GM23338 (cell line): ENCODE results near the gene TMEM117. TPM values are rescaled to one million over a fixed set of nuclear protein-coding genes. Genes with fewer than 3 reads are reported as not detected.

Experiments used
- ATAC-seq: fragments of 200-7000 bp; cut with Tn5 transposase; 3 replicates; pipeline ENCODE4 v1.9.1; 2020
- DNase-seq: peaks from one replicate; pipeline ENCODE4 v3.0.0-alpha.2; 2015; ENCODE audit warnings: low spot score
- H2AFZ ChIP-seq: fragments of 200-600 bp; sonication (generic); 2 replicates; pipeline ENCODE4 v1.8.0; 2016; ENCODE audit warnings: antibody characterized with exemption, mild to moderate bottlenecking, moderate library complexity
- H3F3A ChIP-seq: fragments of 200-600 bp; sonication (generic); replicated peaks from 2 replicates; pipeline ENCODE4 v1.8.0; 2017; ENCODE audit warnings: antibody characterized with exemption, mixed run types, low read depth
- H3K27ac ChIP-seq: fragments of 200-600 bp; sonication (generic); 2 replicates; pipeline ENCODE4 v1.6.1; 2016; ENCODE audit warnings: low read depth
- H3K27me3 ChIP-seq: fragments of 200-600 bp; sonication (generic); 2 replicates; pipeline ENCODE4 v1.8.0; 2016; ENCODE audit warnings: mild to moderate bottlenecking, mixed run types, moderate library complexity; ENCODE audit not compliant: insufficient read depth
- H3K36me3 ChIP-seq: fragments of 200-600 bp; sonication (generic); 2 replicates; pipeline ENCODE4 v1.8.0; 2016; ENCODE audit warnings: mild to moderate bottlenecking; ENCODE audit not compliant: insufficient read depth
- H3K4me1 ChIP-seq: fragments of 200-600 bp; sonication (generic); 2 replicates; pipeline ENCODE4 v1.8.0; 2016; ENCODE audit warnings: mild to moderate bottlenecking, moderate library complexity; ENCODE audit not compliant: insufficient read depth
- H3K4me2 ChIP-seq: fragments of 200-600 bp; sonication (generic); 2 replicates; pipeline ENCODE4 v1.7.1; 2017; ENCODE audit warnings: mixed run types
- H3K4me3 ChIP-seq: fragments of 200-600 bp; sonication (generic); 2 replicates; pipeline ENCODE4 v1.6.1; 2016; ENCODE audit warnings: mixed run types
- H3K79me2 ChIP-seq: fragments of 200-600 bp; sonication (generic); replicated peaks from 2 replicates; pipeline ENCODE4 v1.8.0; 2017; ENCODE audit warnings: mild to moderate bottlenecking; ENCODE audit not compliant: insufficient read depth
- H3K9me2 ChIP-seq: fragments of 200-600 bp; sonication (generic); 2 replicates; pipeline ENCODE4 v1.8.0; 2017; ENCODE audit not compliant: insufficient read depth
- H4K20me1 ChIP-seq: fragments of 200-600 bp; sonication (generic); replicated peaks from 2 replicates; pipeline ENCODE4 v1.8.0; 2017; ENCODE audit warnings: mild to moderate bottlenecking; ENCODE audit not compliant: insufficient read depth
- H3K27ac Mint-ChIP-seq: 2 replicates; pipeline ENCODE4 v1.8.0; 2020; ENCODE audit warnings: inconsistent platforms, mild to moderate bottlenecking, moderate library complexity, mixed read lengths
- H3K27me3 Mint-ChIP-seq: 3 replicates; pipeline ENCODE4 v1.8.0; 2022; ENCODE audit warnings: low read depth, mild to moderate bottlenecking, moderate library complexity, mixed read lengths, inconsistent platforms; ENCODE audit not compliant: insufficient read depth, poor library complexity
- H3K36me3 Mint-ChIP-seq: 3 replicates; pipeline ENCODE4 v1.8.0; 2021; ENCODE audit warnings: low read depth, mild to moderate bottlenecking, inconsistent platforms, moderate library complexity, mixed read lengths
- H3K4me1 Mint-ChIP-seq: 3 replicates; pipeline ENCODE4 v1.8.0; 2020; ENCODE audit warnings: mild to moderate bottlenecking, inconsistent platforms, mixed read lengths
- H3K4me3 Mint-ChIP-seq: 3 replicates; pipeline ENCODE4 v1.8.0; 2021; ENCODE audit warnings: moderate library complexity, mild to moderate bottlenecking, inconsistent platforms, mixed read lengths
- H3K9me3 Mint-ChIP-seq: 3 replicates; pipeline ENCODE4 v1.8.0; 2020; ENCODE audit warnings: moderate library complexity, mild to moderate bottlenecking, inconsistent platforms, mixed read lengths
- ETS1 ChIP-seq: IDR thresholded peaks from 2 replicates; pipeline ENCODE4 v1.6.1; 2016; ENCODE audit warnings: antibody characterized with exemption
- EZH2 ChIP-seq: fragments of 200-600 bp; sonication (generic); IDR thresholded peaks from one replicate; pipeline ENCODE4 v1.8.0; 2017; ENCODE audit warnings: antibody characterized with exemption, mild to moderate bottlenecking, low read depth; ENCODE audit not compliant: unreplicated experiment
- EZH2phosphoT487 ChIP-seq: fragments of 200-600 bp; sonication (generic); IDR thresholded peaks from one replicate; pipeline ENCODE4 v1.8.1; 2018; ENCODE audit warnings: antibody characterized with exemption; ENCODE audit not compliant: unreplicated experiment
- JUNB ChIP-seq: IDR thresholded peaks from one replicate; pipeline ENCODE4 v1.6.1; 2016; ENCODE audit warnings: antibody characterized with exemption; ENCODE audit not compliant: unreplicated experiment
- NANOG ChIP-seq: IDR thresholded peaks from 2 replicates; pipeline ENCODE4 v1.6.1; 2016; ENCODE audit warnings: antibody characterized with exemption, borderline replicate concordance
- POLR2AphosphoS5 ChIP-seq: IDR thresholded peaks from 2 replicates; pipeline ENCODE4 v1.6.1; 2016; ENCODE audit warnings: antibody characterized with exemption, low read depth
- REST ChIP-seq: IDR thresholded peaks from one replicate; pipeline ENCODE4 v1.6.1; 2018; ENCODE audit warnings: antibody characterized with exemption; ENCODE audit not compliant: unreplicated experiment
- STAT1 ChIP-seq: IDR thresholded peaks from one replicate; pipeline ENCODE4 v1.6.1; 2016; ENCODE audit warnings: antibody characterized with exemption; ENCODE audit not compliant: unreplicated experiment
- ZNF331 ChIP-seq: fragments of 250-450 bp; sonication (Bioruptor Pico); IDR thresholded peaks from 2 replicates; pipeline ENCODE4 v1.5.0; 2020; ENCODE audit warnings: low read depth, mild to moderate bottlenecking, moderate library complexity
- polyA plus RNA-seq: library from polyadenylated mRNA; unstranded; fragments of >200 nt; fragmentation: Nextera tagmentation; extraction: Ambion mirVana; gene quantifications from 2 replicates; pipeline ENCODE4 v1.2.1, GENCODE V29; 2016
- total RNA-seq: library from RNA; depleted of rRNA; stranded (reverse); fragments of >200 nt; shearing (Covaris generic); gene quantifications from 2 replicates; pipeline ENCODE4 v1.2.3, GENCODE V29; 2014
- TF ChIP-seq, protein P1 (sequence below): fragments of 250-450 bp; sonication (Bioruptor Pico); IDR thresholded peaks from 2 replicates; pipeline ENCODE4 v1.5.0; 2020; ENCODE audit warnings: mild to moderate bottlenecking, moderate library complexity

TMEM117 gene
- total and polyA plus RNA-seq, 2 experiments from 2014 or later, result 0.94 to 1.6 TPM

GRCh38 chr12:43978556-43978955 is 142.7 kb downstream of the TMEM117 start:
- DNase-seq, result no peak
- no peak overlapping the region for H3K27ac ChIP-seq
- H3K4me3 ChIP-seq, result no peak overlapping the region
- 0 out of 2 replicates have a peak, but pooled peaks cover 4% of the 10 kb centered on the region for H3F3A ChIP-seq
- Mint-ChIP-seq H3K9me3 (peaks cover 60% of the 10 kb centered on the region), H3K4me3 (no peak overlapping the region), H3K27ac (no peak overlapping the region), H3K27me3 (no peaks in the 10 kb centered on the region), H3K36me3 (peaks cover 54% of the 10 kb centered on the region), H3K4me1 (peaks cover 3% of the 10 kb centered on the region; the same call in 1 of the 3 replicates)
- no peaks in the 10 kb centered on the region; the same call in 1 of the 2 replicates for H3K9me2 ChIP-seq
- no peaks in the 10 kb centered on the region; the same call in 1 of the 2 replicates for H3K4me1 ChIP-seq
- H3K79me2 ChIP-seq, result no peaks in the 10 kb centered on the region
- H3K4me2 ChIP-seq, result no peak overlapping the region
- no peak overlapping the region for H2AFZ ChIP-seq
- ATAC-seq, result no peak
- no peaks in the 10 kb centered on the region for H3K27me3 ChIP-seq
- H4K20me1 ChIP-seq, result no peaks in the 10 kb centered on the region
- H3K36me3 ChIP-seq, result peaks cover 20% of the 10 kb centered on the region
- TF ChIP-seq ETS1, result no peak
- no peak for TF ChIP-seq EZH2
- TF ChIP-seq NANOG, result no peak
- TF ChIP-seq POLR2AphosphoS5, result no peak
- TF ChIP-seq JUNB, result no peak
- no peak for TF ChIP-seq STAT1
- no peak for TF ChIP-seq REST
- TF ChIP-seq ZNF331 (CRISPR knock-in tag), result no peak
- TF ChIP-seq, protein P1, sequence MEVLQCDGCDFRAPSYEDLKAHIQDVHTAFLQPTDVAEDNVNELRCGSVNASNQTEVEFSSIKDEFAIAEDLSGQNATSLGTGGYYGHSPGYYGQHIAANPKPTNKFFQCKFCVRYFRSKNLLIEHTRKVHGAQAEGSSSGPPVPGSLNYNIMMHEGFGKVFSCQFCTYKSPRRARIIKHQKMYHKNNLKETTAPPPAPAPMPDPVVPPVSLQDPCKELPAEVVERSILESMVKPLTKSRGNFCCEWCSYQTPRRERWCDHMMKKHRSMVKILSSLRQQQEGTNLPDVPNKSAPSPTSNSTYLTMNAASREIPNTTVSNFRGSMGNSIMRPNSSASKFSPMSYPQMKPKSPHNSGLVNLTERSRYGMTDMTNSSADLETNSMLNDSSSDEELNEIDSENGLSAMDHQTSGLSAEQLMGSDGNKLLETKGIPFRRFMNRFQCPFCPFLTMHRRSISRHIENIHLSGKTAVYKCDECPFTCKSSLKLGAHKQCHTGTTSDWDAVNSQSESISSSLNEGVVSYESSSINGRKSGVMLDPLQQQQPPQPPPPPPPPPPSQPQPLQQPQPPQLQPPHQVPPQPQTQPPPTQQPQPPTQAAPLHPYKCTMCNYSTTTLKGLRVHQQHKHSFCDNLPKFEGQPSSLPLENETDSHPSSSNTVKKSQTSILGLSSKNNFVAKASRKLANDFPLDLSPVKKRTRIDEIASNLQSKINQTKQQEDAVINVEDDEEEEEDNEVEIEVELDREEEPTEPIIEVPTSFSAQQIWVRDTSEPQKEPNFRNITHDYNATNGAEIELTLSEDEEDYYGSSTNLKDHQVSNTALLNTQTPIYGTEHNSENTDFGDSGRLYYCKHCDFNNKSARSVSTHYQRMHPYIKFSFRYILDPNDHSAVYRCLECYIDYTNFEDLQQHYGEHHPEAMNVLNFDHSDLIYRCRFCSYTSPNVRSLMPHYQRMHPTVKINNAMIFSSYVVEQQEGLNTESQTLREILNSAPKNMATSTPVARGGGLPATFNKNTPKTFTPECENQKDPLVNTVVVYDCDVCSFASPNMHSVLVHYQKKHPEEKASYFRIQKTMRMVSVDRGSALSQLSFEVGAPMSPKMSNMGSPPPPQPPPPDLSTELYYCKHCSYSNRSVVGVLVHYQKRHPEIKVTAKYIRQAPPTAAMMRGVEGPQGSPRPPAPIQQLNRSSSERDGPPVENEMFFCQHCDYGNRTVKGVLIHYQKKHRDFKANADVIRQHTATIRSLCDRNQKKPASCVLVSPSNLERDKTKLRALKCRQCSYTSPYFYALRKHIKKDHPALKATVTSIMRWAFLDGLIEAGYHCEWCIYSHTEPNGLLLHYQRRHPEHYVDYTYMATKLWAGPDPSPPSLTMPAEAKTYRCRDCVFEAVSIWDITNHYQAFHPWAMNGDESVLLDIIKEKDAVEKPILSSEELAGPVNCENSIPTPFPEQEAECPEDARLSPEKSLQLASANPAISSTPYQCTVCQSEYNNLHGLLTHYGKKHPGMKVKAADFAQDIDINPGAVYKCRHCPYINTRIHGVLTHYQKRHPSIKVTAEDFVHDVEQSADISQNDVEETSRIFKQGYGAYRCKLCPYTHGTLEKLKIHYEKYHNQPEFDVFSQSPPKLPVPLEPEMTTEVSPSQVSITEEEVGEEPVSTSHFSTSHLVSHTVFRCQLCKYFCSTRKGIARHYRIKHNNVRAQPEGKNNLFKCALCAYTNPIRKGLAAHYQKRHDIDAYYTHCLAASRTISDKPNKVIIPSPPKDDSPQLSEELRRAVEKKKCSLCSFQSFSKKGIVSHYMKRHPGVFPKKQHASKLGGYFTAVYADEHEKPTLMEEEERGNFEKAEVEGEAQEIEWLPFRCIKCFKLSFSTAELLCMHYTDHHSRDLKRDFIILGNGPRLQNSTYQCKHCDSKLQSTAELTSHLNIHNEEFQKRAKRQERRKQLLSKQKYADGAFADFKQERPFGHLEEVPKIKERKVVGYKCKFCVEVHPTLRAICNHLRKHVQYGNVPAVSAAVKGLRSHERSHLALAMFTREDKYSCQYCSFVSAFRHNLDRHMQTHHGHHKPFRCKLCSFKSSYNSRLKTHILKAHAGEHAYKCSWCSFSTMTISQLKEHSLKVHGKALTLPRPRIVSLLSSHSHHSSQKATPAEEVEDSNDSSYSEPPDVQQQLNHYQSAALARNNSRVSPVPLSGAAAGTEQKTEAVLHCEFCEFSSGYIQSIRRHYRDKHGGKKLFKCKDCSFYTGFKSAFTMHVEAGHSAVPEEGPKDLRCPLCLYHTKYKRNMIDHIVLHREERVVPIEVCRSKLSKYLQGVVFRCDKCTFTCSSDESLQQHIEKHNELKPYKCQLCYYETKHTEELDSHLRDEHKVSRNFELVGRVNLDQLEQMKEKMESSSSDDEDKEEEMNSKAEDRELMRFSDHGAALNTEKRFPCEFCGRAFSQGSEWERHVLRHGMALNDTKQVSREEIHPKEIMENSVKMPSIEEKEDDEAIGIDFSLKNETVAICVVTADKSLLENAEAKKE (CRISPR knock-in tag), result no peak
- TF ChIP-seq EZH2phosphoT487, result no peak
